ENCODE results near the gene CHRNA10.

CHRNA10 gene

GRCh38 chr11:3627291-3627690 lies 43.9 kb downstream of the CHRNA10 start:
- DNase-seq: no peak

- DNase-seq: no peak
Measured at GRCh38 chr11:3626250-3626960, 44.8 kb downstream of the CHRNA10 start.

GRCh38 chr11:3623767-3624458 lies 47.3 kb downstream of the CHRNA10 start:
- DNase-seq: no peak

- no peak for DNase-seq
Measured at GRCh38 chr11:3623121-3623520, 48.1 kb downstream of the CHRNA10 start.

GRCh38 chr11:3622521-3622920 lies 48.7 kb downstream of the CHRNA10 start:
- DNase-seq: no peak

- no peak for DNase-seq
Measured at GRCh38 chr11:3617990-3618389, 53.2 kb downstream of the CHRNA10 start.

- no peak for DNase-seq
Measured at GRCh38 chr11:3616721-3617460, 54.3 kb downstream of the CHRNA10 start.

- DNase-seq: no peak
Measured at GRCh38 chr11:3615998-3616397, 55.2 kb downstream of the CHRNA10 start.
